Thoracic aorta (tissue), 2 donors: ENCODE data around the gene CROCC. TPM values are rescaled to one million over a fixed set of nuclear protein-coding genes. Genes with fewer than 3 reads are reported as not detected.
"Not testable (repeated sequence)": the region's sequence is repeated elsewhere in the genome, so short reads cannot be mapped to it uniquely, and the experiment has no call there.

Source experiments
- ATAC-seq: fragments of 150-250 bp; one replicate; pipeline ENCODE4 v1.8.0; 2017; ENCODE audit warnings: low read depth; ENCODE audit not compliant: insufficient number of reproducible peaks, low FRiP score
- DNase-seq: peaks from one replicate; pipeline ENCODE4 v3.0.0-alpha.2; 2020; ENCODE audit warnings: low spot score
- H3K27ac ChIP-seq, 2 donors: fragments of 200-600 bp; sonication (generic); 1 replicate in 1 of 2; 2 replicates in 1 of 2; pipeline ENCODE4 v1.5.1; 2016; ENCODE audit warnings: mild to moderate bottlenecking in 2 of 2, moderate library complexity in 2 of 2
- H3K27me3 ChIP-seq: fragments of 200-600 bp; sonication (generic); replicated peaks from 2 replicates; pipeline ENCODE4 v1.6.0; 2016; ENCODE audit warnings: mild to moderate bottlenecking; ENCODE audit not compliant: insufficient read depth
- H3K36me3 ChIP-seq: fragments of 200-600 bp; sonication (generic); one replicate; pipeline ENCODE4 v1.5.1; 2016
- H3K4me1 ChIP-seq, 2 donors: fragments of 200-600 bp; sonication (generic); 1 replicate in 1 of 2; 2 replicates in 1 of 2; pipeline versions ENCODE4 v1.5.1 to v1.6.0; 2016; ENCODE audit warnings: low read depth in 2 of 2, mild to moderate bottlenecking in 1 of 2; ENCODE audit not compliant: control insufficient read depth in 1 of 2
- H3K4me3 ChIP-seq: fragments of 200-600 bp; sonication (generic); 2 replicates; pipeline ENCODE4 v1.5.1; 2016; ENCODE audit warnings: mild to moderate bottlenecking
- H3K9me3 ChIP-seq: fragments of 200-600 bp; sonication (generic); 2 replicates; pipeline ENCODE4 v1.5.1; 2016
- CTCF ChIP-seq: fragments of 200-600 bp; sonication (generic); IDR thresholded peaks from one replicate; pipeline ENCODE4 v1.5.1; 2019; ENCODE audit warnings: antibody characterized with exemption
- total RNA-seq, 2 donors: library from RNA; depleted of rRNA; stranded (reverse); fragments of >200 nt; gene quantifications; one replicate each; pipeline versions ENCODE4 v1.1.0 to v1.2.3, GENCODE V29; 2016

Gene CROCC
- total RNA-seq, 2 donors from 2014 or later: 49.7 to 56.2 TPM

- peaks cover 8% of the 10 kb centered on the region for H3K36me3 ChIP-seq
- no peaks in the 10 kb centered on the region for H3K9me3 ChIP-seq
- H3K4me1 ChIP-seq: peaks cover 0 to 6% of the 10 kb centered on the region in 2 donors
- TF ChIP-seq CTCF: no peak
- H3K4me3 ChIP-seq: no peak overlapping the region
- no peak for ATAC-seq
- no peak for DNase-seq
- no peaks in the 10 kb centered on the region for H3K27me3 ChIP-seq
- H3K27ac ChIP-seq: no peak overlapping the region
Measured at GRCh38 chr1:16926491-16927073, 4.9 kb downstream of the CROCC start.

GRCh38 chr1:16927256-16927655 is 5.5 kb downstream of the CROCC start:
- no peak for DNase-seq
- TF ChIP-seq CTCF: no peak
- Histone ChIP-seq H3K4me1 (no peaks in the 10 kb centered on the region), H3K9me3 (no peaks in the 10 kb centered on the region), H3K4me3 (no peak overlapping the region), H3K27ac (no peak overlapping the region), H3K27me3 (no peaks in the 10 kb centered on the region), H3K36me3 (peaks cover 8% of the 10 kb centered on the region)
- ATAC-seq: no peak

- no peaks in the 10 kb centered on the region for H3K27me3 ChIP-seq
- peaks cover 8% of the 10 kb centered on the region for H3K36me3 ChIP-seq
- no peak overlapping the region for H3K27ac ChIP-seq
- H3K9me3 ChIP-seq: no peaks in the 10 kb centered on the region
- H3K4me1 ChIP-seq: no peaks in the 10 kb centered on the region
- no peak overlapping the region for H3K4me3 ChIP-seq
- TF ChIP-seq CTCF: no peak
- DNase-seq: no peak
- ATAC-seq: no peak
Measured at GRCh38 chr1:16927711-16928485, 6.2 kb downstream of the CROCC start.

GRCh38 chr1:16929146-16930041 is 7.7 kb downstream of the CROCC start:
- H3K9me3 ChIP-seq, H3K4me3 ChIP-seq, H3K36me3 ChIP-seq, H3K27ac ChIP-seq, H3K4me1 ChIP-seq, ATAC-seq, H3K27me3 ChIP-seq, DNase-seq: not testable (repeated sequence)

GRCh38 chr1:16931206-16931934 is 9.6 kb downstream of the CROCC start:
- not testable (repeated sequence) for DNase-seq, H3K4me3 ChIP-seq, H3K9me3 ChIP-seq, H3K4me1 ChIP-seq, H3K27me3 ChIP-seq, ATAC-seq, H3K36me3 ChIP-seq, H3K27ac ChIP-seq

GRCh38 chr1:16933945-16934344 is 12.2 kb downstream of the CROCC start:
- H3K4me1 ChIP-seq, H3K4me3 ChIP-seq: not testable (repeated sequence)

GRCh38 chr1:16936580-16936979 is 14.8 kb downstream of the CROCC start:
- not testable (repeated sequence) for H3K9me3 ChIP-seq, H3K27me3 ChIP-seq, DNase-seq, H3K4me3 ChIP-seq, H3K4me1 ChIP-seq, H3K27ac ChIP-seq, ATAC-seq
- H3K36me3 ChIP-seq: peaks cover 12% of the 10 kb centered on the region

More at GRCh38 chr1:16933945-16934344, 12.2 kb downstream of the CROCC start:
- not testable (repeated sequence) for DNase-seq, H3K27ac ChIP-seq, H3K27me3 ChIP-seq, ATAC-seq, H3K9me3 ChIP-seq
- peaks cover 15% of the 10 kb centered on the region for H3K36me3 ChIP-seq
